A673 (cell line): ENCODE data around the gene PIGU. TPM values are rescaled to one million over a fixed set of nuclear protein-coding genes. Genes with fewer than 3 reads are reported as not detected.

Experiments used
- BruUV-seq: library from RNA; stranded (reverse); fragments of 400-500 nt; replicated peaks from 2 replicates; lab custom pipeline; 2021; lab: Mats Ljungman, UMichigan
- CTCF ChIA-PET: fragments of 300-600 bp; sonication (Branson Sonifier 250); formaldehyde crosslinking; loops from one replicate; lab custom pipeline; 2022; ENCODE audit warnings: antibody characterized with exemption; lab: Charles Lee
- POLR2A ChIA-PET: fragments of 300-600 bp; sonication (Branson Sonifier 250); formaldehyde crosslinking; loops from one replicate; lab custom pipeline; 2022; ENCODE audit warnings: antibody characterized with exemption; ENCODE audit not compliant: low non-redundant PET; lab: Charles Lee
- DNase-seq: peaks from one replicate; pipeline ENCODE4 v3.0.0-alpha.2; 2015; ENCODE audit warnings: low spot score
- H3K27ac ChIP-seq: fragments of 200-600 bp; sonication (generic); 2 replicates; pipeline ENCODE4 v1.5.1; 2016; ENCODE audit warnings: mixed run types, low read depth, mild to moderate bottlenecking, mixed read lengths, antibody characterized with exemption, low read length; ENCODE audit not compliant: poor library complexity, severe bottlenecking
- H3K27me3 ChIP-seq: fragments of 200-600 bp; sonication (generic); replicated peaks from 2 replicates; pipeline ENCODE4 v1.6.1; 2017; ENCODE audit warnings: mixed run types, low read depth, mild to moderate bottlenecking, mixed read lengths, antibody characterized with exemption, low read length; ENCODE audit not compliant: insufficient read depth, poor library complexity
- H3K36me3 ChIP-seq: fragments of 200-600 bp; sonication (generic); 2 replicates; pipeline ENCODE4 v1.6.1; 2016; ENCODE audit warnings: mixed run types, mild to moderate bottlenecking, mixed read lengths, antibody characterized with exemption, low read length; ENCODE audit not compliant: insufficient read depth, poor library complexity, severe bottlenecking
- H3K4me1 ChIP-seq: fragments of 200-600 bp; sonication (generic); 2 replicates; pipeline ENCODE4 v1.6.1; 2017; ENCODE audit warnings: mixed run types, mild to moderate bottlenecking, mixed read lengths, antibody characterized with exemption, low read length; ENCODE audit not compliant: insufficient read depth, poor library complexity, severe bottlenecking
- H3K4me3 ChIP-seq: fragments of 200-600 bp; sonication (generic); 2 replicates; pipeline ENCODE4 v1.5.1; 2016; ENCODE audit warnings: low read depth, mixed run types, mild to moderate bottlenecking, mixed read lengths, low read length; ENCODE audit not compliant: poor library complexity, severe bottlenecking
- H3K9me3 ChIP-seq: fragments of 200-600 bp; sonication (generic); 2 replicates; pipeline ENCODE4 v1.6.1; 2016; ENCODE audit warnings: mixed run types, low read depth, mild to moderate bottlenecking, mixed read lengths, antibody characterized with exemption, low read length; ENCODE audit not compliant: poor library complexity, severe bottlenecking
- CTCF ChIP-seq: fragments of 300-800, 200-600 bp; sonication (generic); conservative IDR thresholded peaks from 2 replicates; pipeline ENCODE4 v1.5.1; 2017; ENCODE audit warnings: low read depth, mild to moderate bottlenecking, antibody characterized with exemption, low read length, moderate library complexity, mixed read lengths
- EZH2 ChIP-seq: fragments of 200-600 bp; sonication (generic); IDR thresholded peaks from 2 replicates; pipeline ENCODE4 v1.6.1; 2017; ENCODE audit warnings: borderline replicate concordance, low read depth, mild to moderate bottlenecking, mixed read lengths, antibody characterized with exemption, low read length; ENCODE audit not compliant: poor library complexity, severe bottlenecking
- intact Hi-C: fragments of 100-400 bp; cut with micrococcal nuclease; formaldehyde crosslinking; loops from one replicate; pipeline ENCODE4 v1.10.0; 2022; ENCODE audit not compliant: unreplicated experiment
- total RNA-seq: library from RNA; stranded (reverse); gene quantifications from 2 replicates; pipeline ENCODE4 v1.2.3, GENCODE V29; 2021

PIGU gene
- total RNA-seq, 1 experiment from 2014 or later, result 31.4 TPM

GRCh38 chr20:34689486-34689885 lies 12.6 kb upstream of the PIGU start:
- Histone ChIP-seq H3K9me3 (no peaks in the 10 kb centered on the region), H3K4me3 (no peak overlapping the region), H3K27ac (no peak overlapping the region), H3K4me1 (no peaks in the 10 kb centered on the region), H3K27me3 (no peaks in the 10 kb centered on the region), H3K36me3 (no peaks in the 10 kb centered on the region)
- BruUV-seq, result no TSS peak
- DNase-seq, result no peak
- CTCF ChIA-PET, result no interaction called here
- TF ChIP-seq CTCF (no peak), EZH2 (no peak)
- intact Hi-C loops, result no loop called here
- POLR2A ChIA-PET, result no interaction called here

- CTCF ChIA-PET, result no interaction called here
- DNase-seq, result no peak
- no peak overlapping the region for H3K27ac ChIP-seq
- peaks cover 5% of the 10 kb centered on the region for H3K4me1 ChIP-seq
- H3K9me3 ChIP-seq, result no peaks in the 10 kb centered on the region
- TF ChIP-seq EZH2, result no peak
- no peak for TF ChIP-seq CTCF
- no TSS peak for BruUV-seq
- intact Hi-C loops, result no loop called here
- no peaks in the 10 kb centered on the region for H3K27me3 ChIP-seq
- POLR2A ChIA-PET, result interaction anchor here (0.6 kb wide), 1 partner anchor 52 kb away, joined by 9 read pairs; no protein-coding TSS in a partner anchor
- H3K4me3 ChIP-seq, result no peak overlapping the region
- H3K36me3 ChIP-seq, result no peaks in the 10 kb centered on the region
Observed at GRCh38 chr20:34683667-34684066, 6.8 kb upstream of the PIGU start.

- POLR2A ChIA-PET, result no interaction called here
- no peaks in the 10 kb centered on the region for H3K27me3 ChIP-seq
- BruUV-seq, result no TSS peak
- no peaks in the 10 kb centered on the region for H3K36me3 ChIP-seq
- no peak overlapping the region for H3K4me3 ChIP-seq
- CTCF ChIA-PET, result no interaction called here
- no peak for TF ChIP-seq EZH2
- TF ChIP-seq CTCF, result no peak
- intact Hi-C loops, result no loop called here
- no peak overlapping the region for H3K27ac ChIP-seq
- H3K9me3 ChIP-seq, result no peaks in the 10 kb centered on the region
- H3K4me1 ChIP-seq, result peaks cover 14% of the 10 kb centered on the region
- DNase-seq, result no peak
Observed at GRCh38 chr20:34680586-34681175, 3.8 kb upstream of the PIGU start.
